SK-N-SH treated with all-trans-retinoic acid at 6 μM for 48 hours (cell line): Measurements from ENCODE around the gene PLEKHJ1.

Experiments
- ARNTL ChIP-seq: fragments of 450-650 bp; formaldehyde crosslinking; IDR thresholded peaks from 2 replicates; pipeline ENCODE4 v1.5.0; 2020; ENCODE audit warnings: low read depth, mild to moderate bottlenecking, moderate library complexity, borderline replicate concordance
- ESRRG ChIP-seq: fragments of 250-450 bp; sonication (Bioruptor Pico); IDR thresholded peaks from 2 replicates; pipeline ENCODE4 v1.6.1; 2021; ENCODE audit warnings: mild to moderate bottlenecking
- GLIS3 ChIP-seq: fragments of 250-450 bp; sonication (Bioruptor Pico); IDR thresholded peaks from 2 replicates; pipeline ENCODE4 v1.5.0; 2020; ENCODE audit warnings: mild to moderate bottlenecking, moderate library complexity
- ISL1 ChIP-seq: fragments of 250-450 bp; sonication (Bioruptor Pico); IDR thresholded peaks from 2 replicates; pipeline ENCODE4 v2.1.2; 2022; ENCODE audit warnings: mild to moderate bottlenecking, moderate library complexity
- PPARA ChIP-seq: fragments of 250-450 bp; sonication (Bioruptor Pico); IDR thresholded peaks from 2 replicates; pipeline ENCODE4 v1.5.0; 2020; ENCODE audit warnings: mild to moderate bottlenecking, borderline replicate concordance
- RARB ChIP-seq: fragments of 250-450 bp; sonication (Bioruptor Pico); IDR thresholded peaks from 2 replicates; pipeline ENCODE4 v1.8.0; 2021; ENCODE audit warnings: mild to moderate bottlenecking, moderate library complexity

- TF ChIP-seq PPARA: no peak
- no peak for TF ChIP-seq ISL1 (CRISPR knock-in tag)
- no peak for TF ChIP-seq ESRRG
- TF ChIP-seq RARB (CRISPR knock-in tag): no peak
- no peak for TF ChIP-seq ARNTL (CRISPR knock-in tag)
- TF ChIP-seq GLIS3 (CRISPR knock-in tag): no peak
Observed at GRCh38 chr19:2266183-2266993, 30.3 kb upstream of the PLEKHJ1 start.
